HepG2 (cell line): ENCODE data around the gene ATP11A. TPM values are rescaled to one million over a fixed set of nuclear protein-coding genes. Genes with fewer than 3 reads are reported as not detected.

Source experiments
- CCDC6 ChIP-seq: sonication (generic); formaldehyde crosslinking; IDR thresholded peaks from 2 replicates; pipeline ENCODE4 v1.8.1; 2022; ENCODE audit warnings: mild to moderate bottlenecking, missing genetic modification reagents, moderate library complexity
- CHCHD3 ChIP-seq: sonication (generic); formaldehyde crosslinking; IDR thresholded peaks from 2 replicates; pipeline ENCODE4 v1.8.0; 2022; ENCODE audit warnings: mild to moderate bottlenecking, missing genetic modification reagents, moderate library complexity
- ELF3 ChIP-seq: IDR thresholded peaks from 2 replicates; pipeline ENCODE4 v1.6.1; 2016; ENCODE audit warnings: missing genetic modification reagents, missing compliant biosample characterization
- FOXA1 ChIP-seq, 2 experiments: fragments of 450-650 bp in 1 of 2; sonication (generic) in 1 of 2; formaldehyde crosslinking in 1 of 2; IDR thresholded peaks; 2 replicates each; pipeline versions ENCODE4 v1.4.0 to v1.6.1; 2016 to 2020; ENCODE audit warnings: missing genetic modification reagents in 1 of 2
- GABPB1 ChIP-seq: IDR thresholded peaks from 2 replicates; pipeline ENCODE4 v1.6.1; 2016; ENCODE audit warnings: mild to moderate bottlenecking, missing genetic modification reagents, moderate library complexity, missing compliant biosample characterization
- HNF4A ChIP-seq: sonication (generic); formaldehyde crosslinking; IDR thresholded peaks from 2 replicates; pipeline ENCODE4 v1.4.0; 2020; ENCODE audit warnings: missing genetic modification reagents
- IRF1 ChIP-seq: sonication (generic); formaldehyde crosslinking; IDR thresholded peaks from 2 replicates; pipeline ENCODE4 v1.4.0; 2020; ENCODE audit warnings: low read depth, mild to moderate bottlenecking, missing genetic modification reagents
- KLF11 ChIP-seq: IDR thresholded peaks from 2 replicates; pipeline ENCODE4 v1.6.1; 2016; ENCODE audit warnings: missing compliant biosample characterization
- NFIC ChIP-seq: IDR thresholded peaks from 2 replicates; pipeline ENCODE4 v1.6.1; 2012; ENCODE audit warnings: mild to moderate bottlenecking, low read length, inconsistent platforms
- NR2F6 ChIP-seq, 2 experiments: IDR thresholded peaks; 2 replicates each; pipeline ENCODE4 v1.6.1; 2016; ENCODE audit warnings: antibody characterized with exemption in 1 of 2, mild to moderate bottlenecking in 1 of 2
- PAX8 ChIP-seq: sonication (generic); formaldehyde crosslinking; IDR thresholded peaks from 2 replicates; pipeline ENCODE4 v1.8.0; 2022; ENCODE audit warnings: mild to moderate bottlenecking, missing genetic modification reagents, borderline replicate concordance
- PITX1 ChIP-seq: sonication (generic); formaldehyde crosslinking; IDR thresholded peaks from 2 replicates; pipeline ENCODE4 v1.5.1; 2020; ENCODE audit warnings: mild to moderate bottlenecking, missing genetic modification reagents
- POLR2A ChIP-seq, 2 experiments: IDR thresholded peaks; 2 replicates each; pipeline ENCODE4 v1.6.1; 2011; ENCODE audit warnings: low read depth in 2 of 2, low read length in 2 of 2, mild to moderate bottlenecking in 1 of 2, moderate library complexity in 1 of 2; ENCODE audit not compliant: insufficient read depth in 1 of 2
- SALL1 ChIP-seq: sonication (generic); formaldehyde crosslinking; IDR thresholded peaks from 2 replicates; pipeline ENCODE4 v1.8.0; 2022; ENCODE audit warnings: mild to moderate bottlenecking, missing genetic modification reagents
- STAG1 ChIP-seq: sonication (generic); formaldehyde crosslinking; IDR thresholded peaks from 2 replicates; pipeline ENCODE4 v1.4.0; 2020; ENCODE audit warnings: missing genetic modification reagents
- TARDBP ChIP-seq: sonication (generic); formaldehyde crosslinking; IDR thresholded peaks from 2 replicates; pipeline ENCODE4 v1.8.0; 2022; ENCODE audit warnings: mild to moderate bottlenecking, missing genetic modification reagents
- TEAD3 ChIP-seq: optimal IDR thresholded peaks from 2 replicates; pipeline ENCODE3; 2016; ENCODE audit warnings: borderline replicate concordance
- TFDP1 ChIP-seq: IDR thresholded peaks from 2 replicates; pipeline ENCODE4 v1.6.1; 2016; ENCODE audit warnings: missing compliant biosample characterization, missing genetic modification reagents, borderline replicate concordance
- ZBTB7B ChIP-seq: sonication (generic); formaldehyde crosslinking; IDR thresholded peaks from 2 replicates; pipeline ENCODE4 v1.4.0; 2020; ENCODE audit warnings: missing genetic modification reagents
- ZFX ChIP-seq: sonication (generic); formaldehyde crosslinking; IDR thresholded peaks from 2 replicates; pipeline ENCODE4 v1.4.0; 2020; ENCODE audit warnings: mild to moderate bottlenecking, low read depth, missing genetic modification reagents, moderate library complexity
- ZIK1 ChIP-seq: sonication (generic); formaldehyde crosslinking; IDR thresholded peaks from 2 replicates; pipeline ENCODE4 v1.5.0; 2020; ENCODE audit warnings: mild to moderate bottlenecking, low read depth, missing genetic modification reagents, borderline replicate concordance
- ZNF225 ChIP-seq: sonication (generic); formaldehyde crosslinking; IDR thresholded peaks from 2 replicates; pipeline ENCODE4 v1.4.0; 2020; ENCODE audit warnings: mild to moderate bottlenecking, missing genetic modification reagents
- ZNF274 ChIP-seq: sonication (generic); formaldehyde crosslinking; IDR thresholded peaks from 2 replicates; pipeline ENCODE4 v1.5.1; 2020; ENCODE audit warnings: mild to moderate bottlenecking, missing genetic modification reagents
- ZNF570 ChIP-seq: sonication (generic); formaldehyde crosslinking; IDR thresholded peaks from 2 replicates; pipeline ENCODE4 v1.4.0; 2020; ENCODE audit warnings: mild to moderate bottlenecking, missing genetic modification reagents, borderline replicate concordance
- ZNF598 ChIP-seq: sonication (generic); formaldehyde crosslinking; IDR thresholded peaks from 2 replicates; pipeline ENCODE4 v1.5.1; 2020; ENCODE audit warnings: mild to moderate bottlenecking, missing genetic modification reagents, borderline replicate concordance
- ZNF776 ChIP-seq: sonication (generic); formaldehyde crosslinking; IDR thresholded peaks from 2 replicates; pipeline ENCODE4 v1.4.0; 2020; ENCODE audit warnings: mild to moderate bottlenecking, missing genetic modification reagents
- polyA plus RNA-seq, 8 experiments: library from polyadenylated mRNA; depleted of rRNA in 3 of 8; stranded (reverse) in 7 of 8; unstranded in 1 of 8; fragments of >200 nt; fragmentation: Illumina TruSeq in 4 of 8; extraction: Trizol in 4 of 8; gene quantifications; 2 replicates each; pipeline versions ENCODE4 v1.2.1 to v1.2.3, GENCODE V29; 2011 to 2016; ENCODE audit warnings: low read depth in 4 of 8, missing spikeins in 1 of 8, mixed read lengths in 1 of 8; ENCODE audit not compliant: insufficient read depth in 1 of 8
- total RNA-seq, 5 experiments: library from RNA; depleted of rRNA; stranded (reverse); fragments of >200 nt; fragmentation: Illumina TruSeq; extraction: Trizol; gene quantifications; 2 replicates each; pipeline ENCODE4 v1.2.3, GENCODE V29; 2016; ENCODE audit warnings: low read depth in 1 of 5
- TF ChIP-seq, protein P1 (sequence below): sonication (generic); formaldehyde crosslinking; IDR thresholded peaks from 2 replicates; pipeline ENCODE4 v1.5.0; 2020; ENCODE audit warnings: mild to moderate bottlenecking, low read depth, missing genetic modification reagents, borderline replicate concordance
- TF ChIP-seq, protein P2 (sequence below): sonication (generic); formaldehyde crosslinking; IDR thresholded peaks from 2 replicates; pipeline ENCODE4 v1.4.0; 2020; ENCODE audit warnings: missing genetic modification reagents

ATP11A gene
- total and polyA plus RNA-seq, 2 of the 13 experiments (the other 11 are each of a cell fraction or from before 2014, with no cell fraction given): 18.4 to 20.1 TPM

GRCh38 chr13:112721198-112722104, 31.6 kb downstream of the ATP11A start (continued):
- TF ChIP-seq TARDBP (CRISPR knock-in tag) (peak; percentile 13; the same call in 1 of the 2 replicates), ZBTB7B (CRISPR knock-in tag) (peak; percentile 67), ZNF274 (CRISPR knock-in tag) (no peak), SALL1 (peak; percentile 13; the same call in 1 of the 2 replicates), GABPB1 (CRISPR knock-in tag) (no peak), IRF1 (no peak), ZNF776 (CRISPR knock-in tag) (no peak), KLF11 (no peak), ZIK1 (CRISPR knock-in tag) (no peak), POLR2A (IDR thresholded peaks at IDR 0.05; ENCODE audit: insufficient read depth in 1 of 2, low read depth in 2 of 2, low read length in 2 of 2) (peak; percentile 35 to 85; a peak in 2 of 4 replicates), ZNF598 (0 out of 2 replicates have a peak, but pooled peaks have one; percentile 39), TEAD3 (CRISPR knock-in tag) (peak; percentile 52), CHCHD3 (CRISPR knock-in tag) (no peak), CCDC6 (no peak), NFIC (no peak), NR2F6 (IDR thresholded peaks at IDR 0.05) (peak; percentile 69), NR2F6 (CRISPR knock-in tag; IDR thresholded peaks at IDR 0.05) (peak; percentile 16), HNF4A (CRISPR knock-in tag) (peak; percentile 40; the same call in 1 of the 2 replicates), FOXA1 (IDR thresholded peaks at IDR 0.05) (no peak), FOXA1 (CRISPR knock-in tag; IDR thresholded peaks at IDR 0.05) (peak; percentile 29), PAX8 (no peak), ZFX (CRISPR knock-in tag) (peak; percentile 63; the same call in 1 of the 2 replicates), PITX1 (CRISPR knock-in tag) (peak; percentile 23; the same call in 1 of the 2 replicates), ELF3 (CRISPR knock-in tag) (peak; percentile 96), STAG1 (CRISPR knock-in tag) (peak; percentile 34; the same call in 1 of the 2 replicates), ZNF225 (CRISPR knock-in tag) (no peak), TFDP1 (CRISPR knock-in tag) (peak; percentile 2; the same call in 1 of the 2 replicates), ZNF570 (CRISPR knock-in tag) (no peak)
- TF ChIP-seq, protein P1, sequence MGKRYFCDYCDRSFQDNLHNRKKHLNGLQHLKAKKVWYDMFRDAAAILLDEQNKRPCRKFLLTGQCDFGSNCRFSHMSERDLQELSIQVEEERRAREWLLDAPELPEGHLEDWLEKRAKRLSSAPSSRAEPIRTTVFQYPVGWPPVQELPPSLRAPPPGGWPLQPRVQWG (CRISPR knock-in tag): no peak
- TF ChIP-seq, protein P2, sequence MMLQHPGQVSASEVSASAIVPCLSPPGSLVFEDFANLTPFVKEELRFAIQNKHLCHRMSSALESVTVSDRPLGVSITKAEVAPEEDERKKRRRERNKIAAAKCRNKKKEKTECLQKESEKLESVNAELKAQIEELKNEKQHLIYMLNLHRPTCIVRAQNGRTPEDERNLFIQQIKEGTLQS (CRISPR knock-in tag): 0 out of 2 replicates have a peak, but pooled peaks have one; percentile 21
